ENCODE results near the gene CTIF.

DNA sequence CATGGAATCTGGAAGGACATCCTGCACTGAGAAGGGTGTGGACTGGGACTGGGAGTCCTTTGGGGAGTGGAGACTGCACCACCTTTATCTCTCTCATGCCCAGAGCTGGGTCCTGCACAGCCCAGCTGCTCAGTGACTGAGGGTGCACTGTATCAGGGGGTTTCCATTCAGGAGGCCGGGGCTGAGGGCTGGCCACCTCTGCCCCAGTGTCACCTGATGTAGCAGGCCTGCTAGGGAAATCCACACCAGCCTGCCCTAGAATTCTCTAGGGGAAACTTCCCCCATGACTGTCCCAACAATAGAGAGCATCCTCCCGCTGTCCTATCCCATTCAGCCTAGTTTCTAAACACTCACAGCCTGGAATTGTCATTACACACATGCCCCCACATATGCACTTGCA lies 116.7 kb downstream of the CTIF start:
- TF ChIP-seq POLR2AphosphoS5 (IDR thresholded peaks at IDR 0.05; ENCODE audit: borderline replicate concordance, low read depth, low read length), result no peak
- no peak for TF ChIP-seq EZH2 (IDR thresholded peaks at IDR 0.05)
